NCI-H1694 (cell line): ENCODE data around the gene AKT1S1.

Experiments
- DNase-seq: peaks from one replicate; lab custom pipeline; 2025; lab: John Stamatoyannopoulos, UW

Gene AKT1S1

GRCh38 chr19:49907745-49908446 lies 30.7 kb upstream of the AKT1S1 start:
- DNase-seq = no peak

GRCh38 chr19:49906879-49907564 lies 29.9 kb upstream of the AKT1S1 start:
- no peak for DNase-seq

DNA sequence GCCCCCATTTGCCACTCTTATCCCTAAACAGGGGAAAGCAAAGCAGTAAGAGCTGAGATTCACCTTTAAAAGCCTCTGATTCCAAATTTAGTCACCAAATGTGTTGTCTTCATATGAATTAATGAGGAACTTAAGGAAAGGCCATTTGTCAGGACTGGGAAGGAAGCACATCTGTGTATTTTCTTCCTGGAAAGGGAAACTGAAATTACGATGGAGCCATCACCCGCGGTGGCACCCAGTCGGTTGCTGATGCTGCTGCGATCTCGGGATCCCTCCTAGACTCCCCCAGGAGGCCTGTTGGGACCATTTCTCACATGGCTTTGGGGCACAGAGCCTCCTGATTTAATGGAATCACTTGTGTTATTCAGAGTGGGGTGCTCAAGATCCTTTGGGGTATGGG lies 27.0 kb upstream of the AKT1S1 start:
- DNase-seq = no peak

- no peak for DNase-seq
Observed at GRCh38 chr19:49896863-49897621, 19.9 kb upstream of the AKT1S1 start, which contains the start of gene IL4I1. TSS of gene IL4I1 (minus strand) at chr19:49896887. CDS start at chr19:49896160, 727 bp downstream.

- DNase-seq = no peak
Observed at GRCh38 chr19:49895566-49896297, 18.6 kb upstream of the AKT1S1 start.

DNA sequence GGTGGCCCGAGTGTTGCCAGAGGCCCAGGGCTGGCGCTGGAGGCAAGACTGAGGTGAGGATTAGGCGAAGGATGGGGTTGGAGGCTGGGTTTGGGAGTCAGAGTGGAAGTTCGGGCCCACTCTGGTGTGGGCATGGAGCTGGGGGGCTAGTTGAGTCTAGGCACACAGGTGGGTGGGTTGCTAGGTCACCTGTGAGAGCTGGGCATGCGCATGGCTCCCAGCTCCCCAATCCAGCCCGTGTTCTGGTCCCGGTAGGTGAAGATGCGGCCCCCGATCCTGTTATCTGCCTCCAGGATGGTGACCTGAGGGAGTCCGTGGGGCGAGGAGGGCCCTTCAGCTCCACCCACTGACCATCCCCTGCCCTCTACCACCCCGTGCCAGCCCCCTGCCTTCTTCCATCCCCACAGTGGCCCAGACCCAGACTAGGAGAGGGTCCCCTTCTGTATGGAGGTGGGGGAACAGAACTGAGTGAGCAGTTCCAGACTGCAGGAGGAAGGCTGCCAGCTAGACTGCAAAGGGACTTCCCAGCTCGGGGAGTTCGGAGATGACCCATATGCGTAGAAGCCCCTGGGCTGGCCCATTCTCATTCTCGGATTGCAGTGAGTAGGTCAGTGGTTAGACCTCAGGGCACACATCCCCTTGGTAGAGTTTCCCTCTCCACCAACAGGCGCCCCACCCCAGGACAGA lies 17.9 kb upstream of the AKT1S1 start:
- no peak for DNase-seq

DNA sequence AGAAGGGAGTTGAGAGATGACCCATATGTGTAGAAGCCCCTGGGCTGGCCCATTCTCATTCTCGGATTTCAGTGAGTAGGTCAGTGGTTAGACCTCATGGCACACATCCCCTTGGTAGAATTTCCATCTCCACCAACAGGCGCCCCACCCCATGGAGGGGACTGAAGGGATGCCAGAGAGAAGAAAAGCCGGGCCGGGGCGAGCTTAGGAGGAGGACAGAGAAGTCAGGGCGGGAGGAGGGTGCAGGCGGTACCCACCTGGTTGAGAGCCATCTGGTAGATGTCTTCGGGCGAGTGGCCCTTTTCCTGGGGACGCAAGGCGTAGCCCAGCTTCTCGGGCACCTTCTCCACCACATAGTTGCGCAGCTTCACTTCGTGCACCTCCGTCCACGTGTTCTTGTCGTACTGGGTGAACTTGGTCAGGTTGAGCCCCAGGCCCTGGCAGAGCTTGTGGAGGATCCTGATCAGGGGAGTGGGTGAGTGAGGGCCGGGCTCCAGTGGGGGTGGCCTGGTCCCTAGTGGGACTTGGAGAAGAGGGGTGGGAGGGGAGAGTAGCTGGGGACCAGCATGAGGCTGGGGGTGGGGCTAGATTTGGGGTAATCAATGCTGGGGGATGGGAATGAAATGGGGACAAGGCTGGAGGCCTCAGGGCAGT lies 17.0 kb upstream of the AKT1S1 start:
- no peak for DNase-seq

DNA sequence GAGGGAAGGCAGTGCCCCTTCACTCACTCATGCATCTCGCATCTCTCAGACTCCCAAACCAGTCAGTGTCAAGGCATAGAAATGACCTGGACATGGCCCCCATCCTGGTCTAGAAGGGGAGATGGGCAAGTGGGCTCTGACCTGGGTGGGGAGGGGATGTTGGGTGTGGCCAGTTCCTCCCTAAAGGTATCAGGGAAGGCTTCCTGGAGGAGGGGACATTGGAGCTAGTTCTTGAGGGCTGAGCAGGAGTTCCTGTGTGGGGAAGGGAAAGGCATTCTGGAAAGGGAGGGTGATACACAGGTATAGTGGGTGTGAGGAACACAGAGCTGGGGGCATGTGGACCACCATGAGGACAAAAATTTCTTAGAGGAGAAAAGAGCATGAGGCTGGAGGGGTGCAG lies 15.6 kb upstream of the AKT1S1 start:
- no peak for DNase-seq

DNA sequence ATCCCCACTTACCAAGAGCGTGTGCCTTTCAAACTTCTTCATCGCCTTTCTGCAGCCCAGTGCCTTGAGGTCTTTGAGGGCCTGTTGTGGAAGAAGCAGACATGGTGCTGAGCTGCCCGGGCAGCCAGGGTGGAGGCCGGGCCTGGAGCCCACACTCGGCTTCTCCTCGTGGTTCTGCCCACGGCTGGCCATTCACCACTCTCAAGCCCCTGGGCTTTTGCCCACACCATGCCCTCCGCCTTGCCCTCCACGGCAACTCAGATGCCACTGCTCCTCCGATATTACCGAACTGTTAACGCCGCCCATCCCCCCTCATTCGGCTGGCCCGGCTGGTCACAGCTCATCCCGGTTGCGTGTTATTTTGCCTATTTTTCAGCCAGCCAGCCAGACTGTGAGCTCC lies 14.2 kb upstream of the AKT1S1 start:
- no peak for DNase-seq

- DNase-seq = no peak
Observed at GRCh38 chr19:49890349-49891311, 13.5 kb upstream of the AKT1S1 start.

GRCh38 chr19:49889687-49890348 lies 12.7 kb upstream of the AKT1S1 start:
- DNase-seq = no peak

DNA sequence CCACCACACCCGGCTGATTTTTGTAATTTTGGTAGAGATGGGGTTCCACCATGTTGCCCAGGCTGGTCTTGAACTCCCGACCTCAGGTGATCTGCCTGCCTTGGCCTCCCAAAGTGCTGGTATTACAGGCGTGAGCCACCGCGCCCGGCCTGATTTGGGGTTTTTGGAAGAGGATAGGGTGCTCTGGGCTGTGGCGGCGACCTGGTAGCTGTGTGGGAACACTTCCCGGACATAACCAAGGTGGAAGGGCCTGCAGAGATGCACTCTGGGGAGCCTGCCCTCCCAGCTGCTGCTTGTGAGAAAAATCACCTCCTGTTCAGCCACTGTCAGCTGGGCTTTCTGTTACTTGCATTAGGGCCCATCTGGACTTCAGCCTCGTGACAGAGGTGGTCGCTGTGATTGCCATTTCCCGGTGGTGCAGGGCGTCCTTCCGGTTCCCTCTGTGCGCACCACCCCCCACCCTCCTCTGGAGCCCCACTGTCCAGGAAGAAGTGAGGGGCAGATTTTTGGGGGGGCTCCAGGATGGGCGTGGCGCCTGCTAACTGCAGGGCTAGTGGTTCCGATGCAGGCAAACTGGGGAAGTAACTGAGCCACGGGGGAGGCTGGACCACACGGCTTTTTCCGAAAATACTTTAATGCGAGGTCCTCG lies 12.0 kb upstream of the AKT1S1 start:
- DNase-seq = no peak

DNA sequence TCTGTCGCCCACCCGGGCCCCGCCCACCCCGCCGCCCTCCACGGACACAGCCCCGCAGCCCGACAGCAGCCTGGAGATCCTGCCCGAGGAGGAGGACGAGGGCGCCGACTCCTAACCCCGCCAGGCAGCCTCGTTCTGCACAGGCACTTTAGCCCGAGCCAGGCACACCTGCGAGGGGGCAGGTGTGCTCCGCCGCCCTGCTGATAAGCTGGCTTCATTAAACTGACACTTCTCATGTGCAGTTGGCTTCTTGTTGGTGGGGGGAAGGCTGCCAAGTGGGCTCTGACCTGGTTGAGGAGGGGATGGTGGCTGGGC lies 11.3 kb upstream of the AKT1S1 start:
- no peak for DNase-seq

- DNase-seq = no peak
Observed at GRCh38 chr19:49887665-49888509, 10.7 kb upstream of the AKT1S1 start.

- no peak for DNase-seq
Observed at GRCh38 chr19:49887037-49887664, 10.0 kb upstream of the AKT1S1 start.

DNA sequence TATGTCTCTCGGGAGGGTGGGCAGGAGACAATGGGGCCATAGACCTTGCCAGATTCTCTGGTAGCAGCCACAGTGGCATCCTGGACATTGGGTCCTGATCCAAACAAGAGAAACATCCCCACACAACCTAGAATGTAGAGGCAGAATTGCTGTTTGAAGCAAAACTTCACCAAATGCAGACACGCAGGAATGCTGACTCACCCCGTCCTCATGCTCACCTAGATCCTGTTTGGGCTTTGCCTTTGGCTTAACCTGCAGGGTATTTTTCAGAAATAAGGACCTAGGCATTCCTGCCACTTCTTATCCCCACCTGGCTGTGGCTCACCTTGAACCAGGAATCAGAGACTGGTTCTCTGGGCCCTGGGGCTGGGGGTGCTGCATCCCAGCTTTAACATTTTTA lies 7.6 kb upstream of the AKT1S1 start:
- no peak for DNase-seq

DNA sequence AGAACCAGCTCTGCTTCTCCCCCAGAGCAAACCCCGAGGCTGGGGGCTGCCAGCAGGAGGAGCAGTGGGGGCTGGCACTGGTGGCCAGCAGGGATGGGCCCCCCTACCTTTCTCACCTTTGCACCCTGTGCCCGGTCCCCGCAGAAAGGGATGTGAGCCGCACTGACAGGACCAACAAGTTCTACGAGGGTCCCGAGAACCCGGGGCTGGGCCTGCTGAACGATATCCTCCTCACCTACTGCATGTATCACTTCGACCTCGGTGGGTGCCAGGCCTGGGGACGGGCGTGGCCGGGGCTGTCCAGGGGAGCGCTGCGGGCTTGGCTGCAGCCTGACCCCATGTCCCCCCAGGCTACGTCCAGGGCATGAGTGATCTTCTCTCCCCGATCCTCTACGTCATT lies 7.0 kb upstream of the AKT1S1 start:
- DNase-seq = no peak

DNA sequence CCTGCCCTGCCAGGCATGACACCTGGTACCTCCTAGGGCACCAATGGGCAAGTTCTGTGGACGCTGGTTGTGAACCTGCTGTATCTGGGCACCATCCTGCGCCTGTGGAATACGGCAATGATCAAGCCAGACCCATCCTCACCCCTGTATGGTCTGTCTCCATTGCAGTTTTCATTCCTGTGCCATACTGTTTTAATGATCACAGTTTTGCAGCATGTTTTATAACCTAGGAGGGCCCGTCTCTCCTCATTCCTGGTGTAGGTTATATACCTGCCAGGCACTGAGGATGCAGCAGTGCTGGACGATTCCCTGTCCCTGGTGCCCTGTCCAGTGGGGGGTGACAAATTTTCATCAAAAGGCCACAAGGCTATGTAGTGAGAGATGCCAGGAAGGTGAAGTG lies 5.9 kb upstream of the AKT1S1 start:
- DNase-seq = no peak
